MM.1S (cell line): ENCODE measurements around the gene COPG2.
"Not testable (repeated sequence)": the region's sequence is repeated elsewhere in the genome, so short reads cannot be mapped to it uniquely, and the experiment has no call there.

ENCODE experiments used
- DNase-seq: peaks from one replicate; pipeline ENCODE4 v3.0.0-alpha.2; 2015
- H2AFZ ChIP-seq: fragments of 300-600 bp; sonication (generic); 2 replicates; pipeline ENCODE4 v1.6.0; 2016; ENCODE audit warnings: antibody characterized with exemption, low read length
- H3F3A ChIP-seq: fragments of 300-600 bp; sonication (generic); 2 replicates; pipeline ENCODE4 v1.6.1; 2016; ENCODE audit warnings: mild to moderate bottlenecking, antibody characterized with exemption, low read length, moderate library complexity, mixed read lengths; ENCODE audit not compliant: insufficient read depth
- H3K27ac ChIP-seq: fragments of 300-600 bp; sonication (generic); 2 replicates; pipeline ENCODE4 v1.5.1; 2016; ENCODE audit warnings: mild to moderate bottlenecking, low read length
- H3K27me3 ChIP-seq: fragments of 300-600 bp; sonication (generic); replicated peaks from 2 replicates; pipeline ENCODE4 v1.6.0; 2016; ENCODE audit warnings: low read length; ENCODE audit not compliant: insufficient read depth
- H3K36me3 ChIP-seq: fragments of 300-600 bp; sonication (generic); replicated peaks from 2 replicates; pipeline ENCODE4 v1.6.1; 2016; ENCODE audit warnings: mild to moderate bottlenecking, low read length, mixed read lengths; ENCODE audit not compliant: insufficient read depth
- H3K4me1 ChIP-seq: fragments of 300-600 bp; sonication (generic); 2 replicates; pipeline ENCODE4 v1.6.1; 2016; ENCODE audit warnings: low read length, mixed read lengths
- H3K4me2 ChIP-seq: fragments of 300-600 bp; sonication (generic); 2 replicates; pipeline ENCODE4 v1.6.0; 2016; ENCODE audit warnings: low read depth, low read length
- H3K4me3 ChIP-seq: fragments of 300-600 bp; sonication (generic); 2 replicates; pipeline ENCODE4 v1.5.1; 2016; ENCODE audit warnings: low read length, mixed read lengths
- H3K79me2 ChIP-seq: fragments of 300-600 bp; sonication (generic); 2 replicates; pipeline ENCODE4 v1.6.1; 2016; ENCODE audit warnings: mixed run types, low read length, mixed read lengths
- H3K9ac ChIP-seq: fragments of 300-600 bp; sonication (generic); 2 replicates; pipeline ENCODE4 v1.6.1; 2016; ENCODE audit warnings: low read length, mixed read lengths
- H3K9me2 ChIP-seq: fragments of 300-600 bp; sonication (generic); replicated peaks from 2 replicates; pipeline ENCODE4 v1.6.1; 2016; ENCODE audit warnings: mild to moderate bottlenecking, low read length, mixed read lengths; ENCODE audit not compliant: insufficient read depth
- H3K9me3 ChIP-seq: fragments of 300-600 bp; sonication (generic); replicated peaks from 2 replicates; pipeline ENCODE4 v1.6.1; 2016; ENCODE audit warnings: mild to moderate bottlenecking, low read length, mixed read lengths; ENCODE audit not compliant: insufficient read depth
- H4K20me1 ChIP-seq: fragments of 300-600 bp; sonication (generic); 2 replicates; pipeline ENCODE4 v1.6.1; 2016; ENCODE audit warnings: mild to moderate bottlenecking, low read length, moderate library complexity, mixed read lengths; ENCODE audit not compliant: insufficient read depth
- EZH2 ChIP-seq: fragments of 300-600 bp; sonication (generic); optimal IDR thresholded peaks from 2 replicates; pipeline ENCODE3; 2017; ENCODE audit warnings: low read depth, mild to moderate bottlenecking, antibody characterized with exemption, low read length, mixed read lengths
- EZH2phosphoT487 ChIP-seq: fragments of 300-600 bp; sonication (generic); IDR thresholded peaks from 2 replicates; pipeline ENCODE4 v1.6.1; 2018; ENCODE audit warnings: antibody characterized with exemption, low read length
- TF ChIP-seq, protein P1 (sequence below): fragments of 300-600 bp; sonication (generic); IDR thresholded peaks from 2 replicates; pipeline ENCODE4 v1.5.1; 2016; ENCODE audit warnings: antibody characterized with exemption, low read length, mixed read lengths

Gene COPG2

DNA sequence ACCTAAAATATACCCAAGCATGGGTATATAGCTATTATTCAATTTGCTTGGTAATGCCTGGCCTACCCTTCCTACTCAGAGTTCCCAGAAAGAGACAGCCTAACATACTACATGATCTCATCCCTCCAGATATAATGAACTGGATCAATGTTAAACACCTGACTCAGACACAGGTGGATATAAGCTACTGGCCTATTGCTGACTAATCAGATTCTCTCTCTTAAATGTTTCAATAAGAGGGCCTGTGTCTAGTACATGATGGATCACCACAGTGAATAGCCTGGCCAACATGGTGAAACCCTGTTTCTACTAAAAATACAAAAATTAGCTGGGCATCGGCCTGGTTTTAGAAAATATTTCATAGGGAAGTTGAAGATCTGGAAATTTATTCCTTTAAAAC, 54.1 kb downstream of the COPG2 start:
- no peak for TF ChIP-seq EZH2
- TF ChIP-seq, protein P1, sequence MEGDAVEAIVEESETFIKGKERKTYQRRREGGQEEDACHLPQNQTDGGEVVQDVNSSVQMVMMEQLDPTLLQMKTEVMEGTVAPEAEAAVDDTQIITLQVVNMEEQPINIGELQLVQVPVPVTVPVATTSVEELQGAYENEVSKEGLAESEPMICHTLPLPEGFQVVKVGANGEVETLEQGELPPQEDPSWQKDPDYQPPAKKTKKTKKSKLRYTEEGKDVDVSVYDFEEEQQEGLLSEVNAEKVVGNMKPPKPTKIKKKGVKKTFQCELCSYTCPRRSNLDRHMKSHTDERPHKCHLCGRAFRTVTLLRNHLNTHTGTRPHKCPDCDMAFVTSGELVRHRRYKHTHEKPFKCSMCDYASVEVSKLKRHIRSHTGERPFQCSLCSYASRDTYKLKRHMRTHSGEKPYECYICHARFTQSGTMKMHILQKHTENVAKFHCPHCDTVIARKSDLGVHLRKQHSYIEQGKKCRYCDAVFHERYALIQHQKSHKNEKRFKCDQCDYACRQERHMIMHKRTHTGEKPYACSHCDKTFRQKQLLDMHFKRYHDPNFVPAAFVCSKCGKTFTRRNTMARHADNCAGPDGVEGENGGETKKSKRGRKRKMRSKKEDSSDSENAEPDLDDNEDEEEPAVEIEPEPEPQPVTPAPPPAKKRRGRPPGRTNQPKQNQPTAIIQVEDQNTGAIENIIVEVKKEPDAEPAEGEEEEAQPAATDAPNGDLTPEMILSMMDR = no peak
- no peak for TF ChIP-seq EZH2phosphoT487
- Histone ChIP-seq H3K79me2 (no peaks in the 10 kb centered on the region), H3K9me3 (no peaks in the 10 kb centered on the region), H2AFZ (no peak overlapping the region), H3K9ac (no peak overlapping the region), H3K36me3 (no peaks in the 10 kb centered on the region; the same call in 1 of the 2 replicates), H3K27me3 (no peaks in the 10 kb centered on the region), H4K20me1 (no peaks in the 10 kb centered on the region), H3K9me2 (no peaks in the 10 kb centered on the region), H3K4me2 (no peak overlapping the region), H3K27ac (no peak overlapping the region), H3K4me1 (no peaks in the 10 kb centered on the region), H3K4me3 (no peak overlapping the region), H3F3A (no peaks in the 10 kb centered on the region)
- no peak for DNase-seq

GRCh38 chr7:130611218-130611617, 57.3 kb downstream of the COPG2 start:
- no peaks in the 10 kb centered on the region for H3K79me2 ChIP-seq
- no peaks in the 10 kb centered on the region for H3K27me3 ChIP-seq
- no peak overlapping the region for H3K4me2 ChIP-seq
- DNase-seq = no peak
- no peak overlapping the region for H3K4me3 ChIP-seq
- H3K4me1 ChIP-seq = no peaks in the 10 kb centered on the region
- H3K9me2 ChIP-seq = no peaks in the 10 kb centered on the region
- TF ChIP-seq, protein P1 = no peak
- no peak for TF ChIP-seq EZH2
- no peak for TF ChIP-seq EZH2phosphoT487
- no peaks in the 10 kb centered on the region for H3F3A ChIP-seq
- no peak overlapping the region for H3K27ac ChIP-seq
- no peak overlapping the region for H3K9ac ChIP-seq
- no peaks in the 10 kb centered on the region; the same call in 1 of the 2 replicates for H3K36me3 ChIP-seq
- no peaks in the 10 kb centered on the region for H3K9me3 ChIP-seq
- H2AFZ ChIP-seq = no peak overlapping the region
- no peaks in the 10 kb centered on the region for H4K20me1 ChIP-seq

GRCh38 chr7:130607066-130607465, 61.5 kb downstream of the COPG2 start:
- not testable (repeated sequence) for DNase-seq

GRCh38 chr7:130606161-130606560, 62.4 kb downstream of the COPG2 start:
- no peaks in the 10 kb centered on the region for H3K9me3 ChIP-seq
- H4K20me1 ChIP-seq = no peaks in the 10 kb centered on the region
- H3K79me2 ChIP-seq = no peaks in the 10 kb centered on the region
- TF ChIP-seq, protein P1 = no peak
- TF ChIP-seq EZH2 (no peak), EZH2phosphoT487 (no peak)
- no peaks in the 10 kb centered on the region; the same call in 1 of the 2 replicates for H3K36me3 ChIP-seq
- H3K4me2 ChIP-seq = no peak overlapping the region
- no peak overlapping the region for H3K4me3 ChIP-seq
- H3K9ac ChIP-seq = no peak overlapping the region
- H2AFZ ChIP-seq = no peak overlapping the region
- H3K27ac ChIP-seq = no peak overlapping the region
- H3K9me2 ChIP-seq = no peaks in the 10 kb centered on the region
- no peaks in the 10 kb centered on the region for H3K27me3 ChIP-seq
- H3K4me1 ChIP-seq = no peaks in the 10 kb centered on the region
- H3F3A ChIP-seq = no peaks in the 10 kb centered on the region
- DNase-seq = no peak

More at GRCh38 chr7:130607066-130607465, 61.5 kb downstream of the COPG2 start:
- not testable (repeated sequence) for H3K9me2 ChIP-seq, H3K27ac ChIP-seq, H3K4me3 ChIP-seq, H3K9ac ChIP-seq, H3K9me3 ChIP-seq, H3K79me2 ChIP-seq, H4K20me1 ChIP-seq, H3K36me3 ChIP-seq, H3K4me2 ChIP-seq, H2AFZ ChIP-seq, H3K27me3 ChIP-seq, H3F3A ChIP-seq, H3K4me1 ChIP-seq
